ENCODE measurements around the gene HIPK2.
"Not testable (repeated sequence)": the region's sequence is repeated elsewhere in the genome, so short reads cannot be mapped to it uniquely, and the experiment has no call there.

The HIPK2 gene

DNA sequence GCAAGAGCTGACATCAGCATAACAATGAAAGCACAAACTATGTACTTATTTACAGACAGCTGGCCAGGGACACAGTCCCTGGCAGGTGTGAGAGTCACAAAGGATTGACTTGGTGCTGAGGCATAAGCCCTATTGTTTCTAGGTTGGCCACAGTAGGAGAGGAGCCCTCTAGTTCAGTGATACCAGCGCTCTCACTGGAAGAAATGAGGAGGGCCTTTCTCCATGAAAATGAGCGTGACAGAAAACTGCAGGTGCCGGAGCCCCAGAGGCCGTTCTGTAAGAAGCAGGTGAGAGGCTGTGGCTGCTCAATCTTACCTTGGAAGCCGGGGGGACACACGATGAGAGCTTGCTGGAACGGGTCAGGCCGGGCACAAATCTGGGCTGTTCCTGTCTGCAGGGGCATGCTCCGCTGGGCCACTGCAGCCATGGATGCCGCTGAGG lies 163.8 kb downstream of the HIPK2 start:
- no peak for DNase-seq

DNA sequence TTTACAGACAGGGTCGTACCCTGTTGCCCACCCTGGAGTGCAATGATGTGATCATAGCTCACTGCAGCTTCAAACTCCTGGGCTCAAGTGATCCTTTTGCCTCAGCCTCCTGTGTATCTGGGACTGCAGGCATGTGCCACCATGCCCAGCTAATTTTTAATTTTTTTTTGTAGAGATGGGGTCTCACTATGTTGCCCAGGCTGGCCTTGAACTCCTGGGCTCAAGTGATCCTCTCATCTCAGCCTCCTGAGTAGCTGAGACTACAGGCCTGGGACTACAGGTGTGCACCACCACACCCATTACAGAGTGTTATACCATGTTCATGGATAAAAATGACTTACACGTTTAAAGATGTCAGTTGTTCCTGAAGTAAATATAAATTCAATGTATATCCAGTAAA lies 166.2 kb downstream of the HIPK2 start:
- DNase-seq: not testable (repeated sequence)

DNA sequence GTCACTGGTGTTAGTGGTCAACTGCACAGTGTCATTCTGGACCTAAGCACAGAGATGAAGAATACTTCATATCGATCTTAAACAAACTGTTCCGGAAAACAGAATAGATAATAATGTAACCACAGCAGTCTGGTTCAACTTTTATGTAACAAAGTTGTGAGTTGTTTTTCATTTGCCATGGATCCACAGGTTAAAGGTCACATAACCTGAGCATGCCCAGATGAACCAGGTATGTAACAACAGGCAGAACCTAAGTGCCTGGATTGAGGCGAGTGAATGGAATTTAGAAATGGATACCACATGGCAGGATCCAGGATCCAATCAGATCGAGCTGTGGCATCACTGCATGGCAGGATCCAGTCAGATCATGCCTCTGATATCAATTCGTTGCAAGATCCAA lies 167.2 kb downstream of the HIPK2 start:
- no peak for DNase-seq

DNA sequence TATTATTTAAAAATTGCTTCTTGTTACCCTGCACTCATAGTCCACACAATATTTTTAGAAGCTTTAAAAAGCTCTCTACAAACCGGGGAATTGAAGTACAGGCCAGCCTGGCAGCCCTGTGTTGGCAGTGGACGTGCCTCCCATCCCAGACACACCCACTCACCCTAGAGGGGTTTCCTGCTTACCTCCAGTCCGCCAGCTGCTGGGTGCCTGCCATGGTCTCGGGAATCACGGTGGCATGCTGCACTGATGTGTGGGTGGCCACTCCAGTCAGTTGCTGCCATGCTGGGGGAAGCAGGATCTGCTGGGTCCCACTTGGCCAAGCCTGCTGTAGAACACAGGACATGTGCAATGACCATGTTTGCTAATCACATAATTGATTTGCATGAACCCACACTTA lies 173.9 kb downstream of the HIPK2 start:
- no peak for DNase-seq

DNA sequence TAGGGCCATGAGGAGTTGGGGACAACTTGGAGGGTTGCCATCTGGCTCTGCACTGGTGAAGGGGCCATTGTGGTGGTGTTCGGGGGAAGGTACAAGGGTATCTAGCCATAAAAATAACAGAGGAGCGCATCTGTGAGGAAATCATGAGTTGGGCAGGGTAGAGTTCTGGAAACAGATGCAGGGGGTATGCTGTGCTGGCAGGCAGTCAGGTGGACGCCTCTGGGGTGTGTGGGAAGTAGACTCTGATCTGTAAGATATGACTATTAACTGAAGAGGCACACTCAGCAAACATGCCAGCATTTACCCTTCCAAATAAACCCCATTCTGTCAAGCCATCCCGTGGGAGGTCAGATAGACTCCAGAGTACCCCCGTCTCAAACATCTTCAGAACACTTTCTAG lies 174.5 kb downstream of the HIPK2 start:
- DNase-seq: no peak

DNA sequence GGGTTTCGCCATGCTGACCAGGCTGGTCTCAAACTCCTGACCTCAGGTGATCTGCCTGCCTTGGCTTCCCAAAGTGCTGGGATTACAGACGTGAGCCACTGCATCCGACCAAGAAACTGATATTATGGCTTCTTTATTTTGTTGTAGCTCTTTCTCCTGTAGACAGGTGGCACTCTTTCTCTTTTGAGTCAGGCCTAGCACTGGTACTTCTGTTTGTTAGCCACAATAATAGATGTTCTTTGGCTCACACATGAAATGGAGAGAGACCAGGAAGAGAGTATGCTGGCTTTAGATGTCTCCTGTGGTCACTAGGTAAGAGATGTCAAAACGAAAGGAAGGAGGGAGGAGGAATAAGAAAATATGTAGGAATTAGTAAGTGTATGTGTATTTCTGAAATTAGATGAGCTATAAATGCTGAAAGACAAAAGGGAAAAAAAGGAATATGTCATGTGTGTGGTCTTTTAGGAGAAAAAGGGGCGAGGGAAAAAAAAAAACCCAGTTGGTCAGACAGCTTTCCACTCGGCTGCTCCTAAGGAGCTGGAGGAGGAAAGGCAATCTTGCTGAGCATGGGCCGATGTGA lies 175.6 kb downstream of the HIPK2 start:
- DNase-seq: peak; percentile 55

DNA sequence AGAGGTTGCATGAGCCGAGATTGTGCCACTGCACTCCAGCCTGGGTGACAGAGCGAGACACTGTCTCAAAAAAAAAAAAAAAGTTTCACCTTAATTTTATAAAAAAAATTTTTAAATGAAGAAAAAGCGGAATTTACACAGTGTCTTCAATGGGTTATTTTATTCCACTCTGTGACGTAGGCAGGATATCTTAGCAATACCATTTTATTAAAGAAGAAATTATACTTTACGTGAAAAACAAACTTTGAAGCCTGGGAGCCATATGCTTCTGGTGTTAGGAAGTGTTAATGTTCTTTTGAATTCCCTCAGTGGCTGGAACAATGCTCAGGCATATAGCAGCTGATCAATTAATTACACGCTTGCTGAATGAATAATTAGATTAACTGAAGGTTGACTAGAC lies 176.6 kb downstream of the HIPK2 start:
- no peak for DNase-seq

DNA sequence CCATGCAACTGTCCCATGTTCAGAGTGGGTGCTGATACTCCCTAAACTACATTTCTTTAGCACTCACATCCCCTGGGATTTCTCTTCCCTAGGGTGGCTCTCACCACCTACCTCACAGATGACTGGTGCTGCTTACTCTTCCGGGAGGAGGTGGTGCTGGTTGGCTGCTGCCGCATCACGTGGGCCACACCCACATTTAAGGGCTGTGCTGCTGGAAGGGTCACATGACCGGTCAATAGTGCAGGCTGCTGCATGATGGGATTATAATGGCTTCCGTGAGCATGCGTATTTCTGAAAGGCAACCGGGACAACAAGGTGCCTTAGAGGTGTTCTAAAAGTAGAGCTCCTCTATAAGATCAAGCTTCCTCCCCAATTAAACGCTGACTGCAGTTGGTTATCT lies 177.5 kb downstream of the HIPK2 start:
- DNase-seq: no peak

DNA sequence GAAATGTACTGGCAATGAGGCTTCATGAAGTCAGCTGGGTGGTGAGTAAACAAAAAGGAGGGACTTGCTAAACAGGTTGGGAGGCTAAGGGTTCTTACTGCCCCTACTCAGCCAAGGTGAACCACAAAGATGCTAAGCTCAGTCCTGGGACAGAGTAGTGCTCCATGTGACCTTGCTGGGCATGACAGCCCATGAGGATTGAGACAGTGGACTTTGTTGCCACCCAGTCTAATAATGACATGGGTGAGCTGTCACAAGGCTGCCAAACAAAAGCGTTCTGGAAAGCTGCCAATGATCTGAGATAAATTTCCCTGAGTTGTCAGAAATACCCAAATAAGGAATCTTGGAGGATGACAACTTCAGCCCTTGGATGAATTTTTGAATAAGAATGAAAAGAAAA lies 179.2 kb downstream of the HIPK2 start:
- no peak for DNase-seq

DNA sequence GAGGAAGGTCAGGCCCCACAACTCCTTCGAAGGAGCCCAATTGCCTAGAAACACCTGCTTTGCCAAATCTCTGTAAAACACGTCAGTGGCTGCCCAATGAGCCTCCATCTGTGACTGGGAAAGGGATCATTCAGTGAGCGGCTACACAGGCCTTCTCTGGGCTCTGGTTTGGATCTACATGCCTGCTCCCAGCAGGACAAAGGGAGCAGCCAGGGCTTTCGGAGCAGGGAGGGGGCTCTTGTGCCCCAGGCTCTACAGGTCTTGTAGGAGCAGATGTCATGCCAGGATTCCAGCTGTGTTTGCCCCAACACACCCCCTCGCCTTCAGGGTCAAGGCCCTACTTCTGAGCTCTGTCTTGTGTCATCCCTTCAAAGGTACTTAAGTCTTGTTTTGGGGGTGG lies 180.8 kb downstream of the HIPK2 start:
- no peak for DNase-seq

DNA sequence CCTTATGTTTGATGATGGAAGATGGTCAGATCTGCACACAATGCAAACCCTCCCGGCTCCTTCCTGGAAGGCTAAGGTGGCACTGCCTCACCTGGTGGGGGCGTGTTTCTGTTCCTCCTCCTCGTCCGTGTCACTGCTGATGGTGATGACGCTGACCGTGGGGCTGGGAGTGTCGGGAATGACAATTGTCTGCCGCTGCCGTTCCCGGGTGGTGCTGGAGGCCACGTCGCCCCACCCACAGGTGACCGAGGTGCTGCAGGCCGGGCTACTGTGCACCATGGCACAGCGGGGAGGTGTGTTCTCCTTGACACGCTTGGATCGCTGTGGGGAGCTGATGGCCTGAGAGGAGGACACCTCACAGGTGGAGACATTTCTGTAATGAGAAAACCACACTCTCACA lies 181.2 kb downstream of the HIPK2 start:
- DNase-seq: no peak

DNA sequence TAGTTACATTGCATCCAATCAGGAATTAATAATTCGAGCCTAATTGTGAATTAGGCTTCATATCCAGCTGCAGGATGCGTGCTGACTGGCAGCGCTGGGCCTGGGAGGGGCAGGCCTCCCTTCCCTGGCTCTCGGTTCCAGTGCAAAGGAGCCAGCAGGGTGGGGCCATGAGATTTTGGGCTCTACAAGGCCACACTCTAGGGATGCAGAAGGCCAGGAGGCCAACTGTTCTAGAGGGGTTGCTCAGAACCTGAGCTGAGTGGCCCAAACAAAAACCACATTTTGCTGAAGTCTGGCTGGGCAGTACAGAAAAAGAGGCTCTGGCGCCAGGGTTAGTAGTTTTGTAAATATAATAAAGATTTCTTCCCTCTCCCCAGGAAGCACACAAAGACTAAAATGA lies 182.0 kb downstream of the HIPK2 start:
- DNase-seq: no peak

DNA sequence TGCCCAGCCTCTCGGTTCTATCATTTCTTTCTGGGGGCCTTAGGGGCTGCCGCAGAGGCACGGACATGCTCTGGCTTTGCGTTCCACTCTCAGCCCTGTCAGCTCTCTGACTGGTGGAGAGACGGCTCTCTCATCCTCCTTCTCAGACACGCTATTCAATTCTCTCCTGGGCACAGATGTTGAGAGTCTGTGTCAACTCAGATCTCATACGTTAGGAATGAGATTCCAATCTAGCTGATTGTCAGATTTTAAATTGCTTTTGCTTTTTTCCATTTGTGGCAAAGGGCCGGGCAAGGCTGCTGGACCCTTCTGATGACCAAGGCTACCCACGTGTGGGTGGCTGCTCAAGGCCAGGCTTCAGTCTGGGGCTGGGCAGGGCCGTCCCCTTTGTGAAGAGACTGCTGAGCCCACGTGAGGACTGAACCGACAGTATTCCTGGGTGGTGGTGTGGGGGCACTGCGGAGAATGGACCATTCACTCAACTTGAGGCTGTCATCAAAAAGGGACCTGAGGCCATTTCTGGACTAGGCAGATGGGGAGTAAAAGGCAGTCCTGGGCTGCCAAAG lies 182.8 kb downstream of the HIPK2 start:
- DNase-seq: no peak

DNA sequence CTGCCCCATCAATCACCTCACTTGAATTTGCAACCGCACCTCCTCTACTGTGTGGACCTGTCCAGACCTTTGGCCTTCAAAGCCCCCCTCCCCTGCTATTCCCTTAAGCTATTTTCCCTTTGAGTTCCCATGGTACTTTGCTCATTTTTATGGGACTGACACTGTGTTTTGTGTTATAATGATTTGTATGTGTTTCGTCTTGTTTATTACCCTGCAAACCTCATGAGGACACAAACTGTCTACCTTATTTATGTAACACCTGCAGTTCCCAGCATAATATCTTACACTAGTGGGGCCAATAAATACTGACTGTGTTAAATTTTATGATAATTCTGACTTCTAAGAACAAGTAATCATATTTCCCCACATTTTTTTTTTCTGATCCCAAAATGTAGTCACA lies 183.7 kb downstream of the HIPK2 start:
- no peak for DNase-seq

DNA sequence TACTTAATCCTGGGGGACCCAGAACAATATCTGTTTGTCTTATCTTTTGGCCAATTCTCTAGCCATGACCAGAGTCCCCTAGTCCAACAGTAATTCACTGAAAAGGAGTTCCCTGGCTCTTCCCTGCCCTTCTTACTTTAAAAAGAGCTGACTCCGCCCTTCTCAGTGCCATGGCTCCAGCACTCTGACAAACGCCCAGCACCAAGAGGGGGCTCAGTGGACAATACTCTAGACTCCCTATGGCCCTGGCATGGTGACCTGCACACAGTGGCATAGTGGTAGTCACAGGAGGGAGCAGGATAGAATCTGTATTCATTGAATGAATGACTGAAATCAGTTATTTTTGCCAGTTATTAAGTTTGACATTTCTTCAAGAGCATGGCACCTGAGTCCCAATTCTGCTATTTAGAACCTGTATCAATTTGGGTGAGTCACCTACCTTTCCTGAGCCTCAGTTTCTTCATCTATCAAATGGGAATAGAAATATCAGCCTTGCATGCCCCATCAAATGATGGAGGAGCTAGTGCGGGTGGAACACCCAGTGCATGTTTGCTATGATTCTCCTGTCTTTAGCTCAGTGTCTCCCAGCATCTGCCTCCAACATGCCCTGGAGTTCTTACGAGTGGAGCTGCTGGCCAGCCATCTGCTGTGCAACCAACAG lies 184.9 kb downstream of the HIPK2 start:
- no peak for DNase-seq

DNA sequence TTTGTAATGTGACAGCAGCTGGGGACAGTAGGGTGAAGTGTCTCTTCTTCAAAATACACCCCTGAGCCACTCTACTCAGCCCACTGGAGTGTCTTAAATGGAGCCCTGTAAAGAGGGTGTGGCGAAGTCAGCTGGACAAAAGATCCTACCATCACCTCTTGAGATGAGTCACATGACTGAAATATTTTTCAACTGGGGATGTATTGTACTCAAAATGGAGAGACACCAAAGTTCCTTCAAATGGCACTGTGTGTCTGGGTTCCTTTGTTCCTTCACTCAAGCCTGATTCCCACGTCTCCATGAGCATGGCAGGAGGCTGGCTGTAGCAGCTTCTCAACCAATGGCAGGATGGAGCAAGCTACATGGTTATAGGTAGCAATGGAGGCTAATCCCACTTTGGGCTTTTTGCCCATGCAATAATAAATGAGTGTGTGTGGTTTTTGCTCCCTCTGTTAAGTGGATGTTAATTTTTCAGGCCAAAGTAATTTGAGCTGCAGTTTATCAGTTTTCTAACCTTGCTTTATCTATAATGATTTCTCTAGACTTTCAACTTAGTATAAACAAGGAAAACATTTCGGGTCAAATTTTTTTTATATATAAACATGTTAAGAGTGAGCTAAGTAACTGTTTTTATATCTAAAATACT lies 186.1 kb downstream of the HIPK2 start:
- no peak for DNase-seq

DNA sequence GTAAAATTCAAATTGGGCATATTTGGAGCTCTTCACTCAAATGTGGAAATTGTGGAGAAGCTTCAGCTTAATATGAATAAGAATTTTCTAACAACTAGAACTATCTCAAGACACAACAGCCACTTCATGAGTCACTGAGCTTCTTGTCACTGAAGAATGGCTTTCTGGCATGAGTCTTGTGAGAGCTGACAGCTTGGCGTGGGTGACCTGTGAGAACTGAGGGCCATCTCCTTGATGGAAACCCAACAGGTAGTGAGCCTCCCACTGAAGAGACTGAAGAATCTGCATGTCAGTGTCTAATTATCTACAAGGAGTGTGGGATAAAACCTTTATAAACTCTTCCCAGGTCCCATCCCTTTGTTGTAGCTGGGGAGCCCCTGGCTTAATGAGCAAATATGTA lies 188.3 kb downstream of the HIPK2 start:
- DNase-seq: no peak

DNA sequence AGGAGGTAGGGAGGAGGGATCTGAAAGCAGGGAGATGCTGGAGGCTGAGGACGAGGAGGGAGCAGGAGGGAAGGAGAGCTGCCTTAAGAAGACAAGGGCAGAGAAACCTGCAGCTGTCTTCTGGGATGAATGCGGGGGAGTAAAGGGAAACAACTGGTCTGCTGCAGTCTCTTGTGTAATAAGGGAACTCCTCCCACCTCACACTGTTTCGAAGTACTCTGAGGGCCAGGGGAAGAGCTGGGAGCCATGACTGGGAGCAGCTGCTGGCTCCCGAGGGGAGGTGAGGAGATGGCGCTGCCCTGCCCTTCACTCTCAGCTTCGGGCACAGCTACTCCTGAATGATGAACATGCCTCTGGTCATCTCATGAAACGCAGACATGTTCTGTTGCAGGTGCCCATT lies 189.2 kb downstream of the HIPK2 start:
- DNase-seq: no peak

DNA sequence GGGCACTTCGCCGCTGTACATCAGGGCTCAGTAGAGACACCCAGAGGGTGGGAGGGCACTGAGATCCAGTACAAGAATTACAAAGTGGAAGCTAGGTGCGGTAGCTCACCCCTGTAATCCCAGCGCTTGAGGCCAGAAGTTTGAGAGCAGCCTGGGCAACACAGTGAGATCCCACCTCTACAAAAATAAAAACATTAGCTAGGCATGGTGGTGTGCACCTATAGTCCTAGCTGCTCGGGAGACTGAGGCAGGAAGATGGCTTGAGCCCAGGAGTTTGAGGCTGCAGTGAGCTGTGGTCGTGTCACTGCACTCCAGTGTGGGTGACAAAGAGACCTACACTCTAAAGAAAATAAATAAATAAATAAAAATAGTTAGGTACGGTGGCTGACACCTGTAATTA lies 190.3 kb downstream of the HIPK2 start:
- no peak for DNase-seq

DNA sequence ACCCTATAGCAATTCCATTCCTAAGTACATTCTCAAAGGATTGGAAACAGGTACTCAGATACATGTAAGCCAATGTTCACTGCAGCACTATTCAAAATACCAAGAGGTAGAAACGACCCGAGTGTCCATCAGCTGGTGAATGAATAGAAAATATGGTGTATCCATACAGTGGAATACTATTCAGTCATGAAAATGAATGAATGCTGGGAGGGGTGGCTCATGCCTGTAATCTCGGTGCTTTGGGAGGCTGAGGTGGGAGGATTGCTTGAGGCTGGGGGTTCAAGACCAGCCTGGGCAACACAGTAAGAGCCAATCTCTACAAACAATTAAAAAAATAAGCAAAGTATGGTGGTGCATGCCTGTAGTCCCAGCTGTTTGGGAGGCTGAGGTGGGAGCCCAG lies 191.5 kb downstream of the HIPK2 start:
- no peak for DNase-seq

DNA sequence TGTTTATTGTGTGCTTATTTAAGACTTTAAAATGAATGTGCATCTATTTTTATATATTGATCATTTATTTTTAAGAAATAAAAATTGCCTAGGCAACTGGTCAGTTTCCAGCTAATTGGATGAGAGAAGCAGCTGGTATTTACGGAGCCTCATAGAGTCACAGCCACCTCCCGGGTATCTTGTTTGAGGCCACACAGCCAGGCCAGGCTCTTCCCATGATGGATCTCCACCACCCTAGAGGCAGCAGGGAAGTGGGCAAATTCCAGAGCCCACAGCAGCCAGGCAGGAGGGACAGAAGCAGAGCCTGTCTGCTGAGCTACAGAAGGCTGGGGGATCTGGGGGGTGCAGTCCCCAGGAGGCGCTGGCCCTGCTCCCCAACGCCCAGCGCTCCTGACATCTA lies 192.8 kb downstream of the HIPK2 start:
- no peak for DNase-seq

DNA sequence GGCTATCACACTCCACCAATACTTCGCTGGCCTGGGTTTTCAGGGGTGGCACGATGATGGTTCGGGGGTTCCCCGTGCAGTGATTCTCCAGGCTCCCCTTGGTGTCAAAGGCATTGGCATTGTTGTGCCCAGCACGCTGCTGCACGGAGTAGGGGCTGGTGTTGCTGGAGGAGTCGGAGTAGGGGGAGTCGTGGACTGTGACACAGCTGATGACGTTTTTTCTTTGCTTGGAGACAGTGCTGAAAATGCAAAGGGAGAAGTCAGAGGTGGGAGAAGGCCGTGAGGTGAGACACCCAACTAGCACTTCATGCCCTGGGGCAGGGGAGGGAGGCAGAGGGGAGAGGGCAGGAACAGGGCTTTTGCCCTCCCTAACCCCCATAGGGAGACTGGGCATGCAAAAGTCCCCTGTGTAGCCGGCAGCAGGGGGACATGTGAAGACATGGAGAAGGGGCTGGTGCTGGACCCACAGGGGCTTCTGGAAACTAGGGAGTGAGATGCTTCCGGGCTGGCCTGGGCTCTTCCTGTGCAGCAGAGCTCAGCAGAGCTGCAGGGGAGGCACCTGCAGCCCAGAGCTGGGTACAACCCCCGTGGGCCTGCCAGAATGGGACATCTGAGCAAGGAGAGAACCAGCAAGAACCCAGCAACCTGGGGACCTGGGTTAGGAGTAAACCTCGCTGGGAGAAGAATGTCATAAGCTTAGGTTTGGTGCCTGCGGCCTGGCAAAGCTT lies 193.8 kb downstream of the HIPK2 start:
- DNase-seq: no peak

DNA sequence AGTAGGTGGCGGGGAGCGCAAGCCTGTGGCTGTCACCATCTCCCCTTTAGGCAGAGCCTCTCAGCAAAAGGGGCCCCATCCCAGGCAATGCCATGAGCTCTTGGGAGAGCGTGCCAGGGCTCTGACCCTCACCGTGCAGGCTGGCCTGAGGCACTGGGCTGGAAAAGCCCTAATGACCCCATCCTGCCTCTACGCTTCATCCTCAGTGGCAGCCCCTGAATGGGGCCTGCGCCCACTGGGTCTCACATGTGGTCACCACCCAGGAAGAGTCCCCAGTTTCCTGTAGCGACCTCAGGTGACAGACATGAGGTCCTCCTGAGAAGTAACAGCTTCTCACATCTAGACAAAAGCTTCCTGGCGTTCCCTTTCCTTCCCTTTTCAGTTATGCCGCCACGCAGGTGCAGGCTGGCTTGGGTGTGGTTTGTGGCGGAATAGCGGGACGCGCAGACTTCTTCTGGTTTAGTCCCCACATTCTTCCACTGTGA lies 195.1 kb downstream of the HIPK2 start:
- DNase-seq: no peak
